Activated naive CD8-positive, alpha-beta T cell treated with anti-CD3 and anti-CD28 coated beads, Interleukin-2, amount 10 ng/mL, durations not matched to agents 7 days and 5 days (primary cell): ENCODE data around the gene ITGBL1. TPM values are rescaled to one million over a fixed set of nuclear protein-coding genes. Genes with fewer than 3 reads are reported as not detected.

ENCODE experiments used
- ATAC-seq: fragments of 150-1000 bp; cut with Tn5 transposase; one replicate; pipeline ENCODE4 v1.10.0; 2021; ENCODE audit warnings: low read depth, moderate library complexity
- POLR2A ChIA-PET: fragments of 350-600 bp; sonication (Branson Sonifier 250); formaldehyde crosslinking; loops from one replicate; lab custom pipeline; 2021; ENCODE audit warnings: antibody characterized with exemption; lab: Charles Lee
- DNase-seq: peaks from one replicate; pipeline ENCODE4 v3.0.0; 2021
- H3K27ac Mint-ChIP-seq: one replicate; pipeline ENCODE4 v1.8.0; 2022; ENCODE audit warnings: mild to moderate bottlenecking, mixed read lengths
- H3K27me3 Mint-ChIP-seq: one replicate; pipeline ENCODE4 v1.8.0; 2022; ENCODE audit warnings: mild to moderate bottlenecking, moderate library complexity, mixed read lengths
- H3K36me3 Mint-ChIP-seq: one replicate; pipeline ENCODE4 v1.8.0; 2021; ENCODE audit warnings: mild to moderate bottlenecking, mixed read lengths
- H3K4me1 Mint-ChIP-seq: one replicate; pipeline ENCODE4 v1.8.0; 2021; ENCODE audit warnings: mixed read lengths
- H3K4me3 Mint-ChIP-seq: one replicate; pipeline ENCODE4 v1.8.0; 2022; ENCODE audit warnings: mild to moderate bottlenecking, moderate library complexity, mixed read lengths
- H3K9me3 Mint-ChIP-seq: one replicate; pipeline ENCODE4 v1.8.0; 2021; ENCODE audit warnings: mixed read lengths
- total RNA-seq, 2 experiments: library from RNA; stranded (reverse); gene quantifications; one replicate each; pipeline ENCODE4 v1.2.3, GENCODE V29; 2021

ITGBL1 gene, protein sequence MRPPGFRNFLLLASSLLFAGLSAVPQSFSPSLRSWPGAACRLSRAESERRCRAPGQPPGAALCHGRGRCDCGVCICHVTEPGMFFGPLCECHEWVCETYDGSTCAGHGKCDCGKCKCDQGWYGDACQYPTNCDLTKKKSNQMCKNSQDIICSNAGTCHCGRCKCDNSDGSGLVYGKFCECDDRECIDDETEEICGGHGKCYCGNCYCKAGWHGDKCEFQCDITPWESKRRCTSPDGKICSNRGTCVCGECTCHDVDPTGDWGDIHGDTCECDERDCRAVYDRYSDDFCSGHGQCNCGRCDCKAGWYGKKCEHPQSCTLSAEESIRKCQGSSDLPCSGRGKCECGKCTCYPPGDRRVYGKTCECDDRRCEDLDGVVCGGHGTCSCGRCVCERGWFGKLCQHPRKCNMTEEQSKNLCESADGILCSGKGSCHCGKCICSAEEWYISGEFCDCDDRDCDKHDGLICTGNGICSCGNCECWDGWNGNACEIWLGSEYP
- total RNA-seq = not detected

DNA sequence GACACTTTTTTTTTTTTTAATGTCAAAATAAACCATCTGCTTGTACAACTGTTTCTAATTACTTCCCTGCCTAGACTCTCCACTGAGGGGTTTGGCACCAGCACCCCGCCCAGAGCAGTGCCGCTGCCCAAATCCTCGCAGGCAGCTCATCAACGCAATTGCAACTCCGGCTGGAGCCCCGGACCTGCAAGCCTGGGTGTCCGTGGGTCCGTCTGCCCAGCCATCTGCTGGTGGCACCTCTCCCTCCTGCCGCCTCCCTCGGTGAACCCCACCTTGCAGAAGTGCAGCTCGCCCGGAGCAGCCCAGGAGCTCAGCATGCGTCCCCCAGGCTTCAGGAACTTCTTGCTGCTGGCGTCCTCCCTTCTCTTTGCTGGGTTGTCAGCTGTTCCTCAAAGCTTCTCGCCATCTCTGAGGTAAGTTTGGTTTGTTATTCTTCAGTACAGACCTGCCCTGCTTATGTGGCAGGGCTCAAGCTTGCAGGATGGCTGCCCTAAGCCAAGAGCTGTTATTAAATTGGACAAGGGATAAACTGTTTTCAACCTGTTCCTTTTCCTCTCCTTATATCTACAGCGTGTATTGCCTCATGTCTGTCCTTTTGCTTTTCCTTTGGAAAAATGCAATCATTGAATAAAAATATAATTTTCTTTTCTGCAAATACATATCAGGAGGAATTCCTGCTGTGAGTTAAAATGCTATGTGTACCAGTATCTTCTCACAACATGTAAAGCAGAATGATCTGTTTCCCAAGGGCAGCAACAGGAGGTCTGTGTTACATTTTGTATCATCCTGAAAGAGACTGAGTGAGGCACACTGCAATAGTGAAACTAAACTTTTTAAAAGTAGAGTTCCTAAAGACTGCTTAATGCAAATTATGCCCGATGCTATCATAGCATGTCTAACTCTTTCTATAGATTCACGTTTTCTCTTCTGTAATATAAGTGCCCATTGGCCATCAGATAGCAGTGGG is at the start of gene ITGBL1:
ITGBL1 (plus strand) TSS at position 157 of the 967 bp plus-strand sequence; CDS start at position 316, 159 bp downstream.
- ATAC-seq = no peak
- no peak within 1 kb of the TSS for H3K27ac Mint-ChIP-seq
- no peak for DNase-seq
- peak within 1 kb of the TSS; percentile 49 for H3K4me3 Mint-ChIP-seq
- no peaks in the 10 kb centered on the region for H3K9me3 Mint-ChIP-seq
- peaks cover 26% of the 10 kb centered on the region for H3K27me3 Mint-ChIP-seq
- no peaks in the 10 kb centered on the region for H3K36me3 Mint-ChIP-seq
- H3K4me1 Mint-ChIP-seq = peaks cover 2% of the 10 kb centered on the region
- POLR2A ChIA-PET = no interaction called here

DNA sequence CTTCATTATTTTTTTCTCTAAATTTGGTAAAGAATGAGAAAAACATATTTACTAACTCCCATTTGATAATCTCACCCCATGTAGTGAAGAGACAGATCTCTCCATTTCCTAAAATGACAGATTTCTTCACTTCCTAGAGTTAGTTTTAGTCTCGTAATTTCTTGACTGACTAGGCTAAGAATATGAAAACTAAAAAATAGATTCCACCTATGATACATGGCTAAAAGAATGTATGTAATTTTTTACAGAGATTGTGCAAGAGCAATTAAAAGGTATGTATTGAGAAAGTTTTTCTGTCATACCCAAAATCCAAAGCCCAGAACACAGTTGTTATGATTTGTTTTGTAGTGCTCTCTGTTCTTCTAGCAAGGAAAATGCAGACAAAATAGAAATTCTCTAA is 45.7 kb upstream of the ITGBL1 start:
- POLR2A ChIA-PET = no interaction called here
- ATAC-seq (no peak), DNase-seq (no peak)
- Mint-ChIP-seq H3K36me3 (no peaks in the 10 kb centered on the region), H3K27ac (no peak overlapping the region), H3K27me3 (peaks cover 9% of the 10 kb centered on the region), H3K4me3 (no peak overlapping the region), H3K9me3 (no peaks in the 10 kb centered on the region), H3K4me1 (no peaks in the 10 kb centered on the region)

DNA sequence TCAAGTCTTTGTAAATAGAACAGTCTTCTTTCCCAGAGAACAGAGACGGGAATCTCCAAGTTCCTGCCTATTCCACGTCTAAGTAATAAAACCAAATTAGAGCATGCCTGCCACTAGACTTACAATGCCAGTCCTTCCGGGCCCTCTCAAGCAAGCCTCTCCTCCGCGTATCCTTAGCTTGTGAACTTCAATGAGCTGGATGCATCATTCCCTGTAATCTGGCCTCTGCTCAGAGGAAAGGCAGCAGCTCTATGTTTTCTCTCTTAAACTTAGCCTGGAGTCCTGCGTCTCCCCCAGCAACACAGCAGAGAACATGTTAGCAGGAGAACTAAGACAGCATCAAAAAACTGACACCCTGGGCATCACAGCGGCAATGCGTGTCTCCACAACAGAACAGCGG is 44.3 kb upstream of the ITGBL1 start:
- Mint-ChIP-seq H3K36me3 (no peaks in the 10 kb centered on the region), H3K4me3 (no peak overlapping the region), H3K9me3 (no peaks in the 10 kb centered on the region), H3K27ac (no peak overlapping the region), H3K4me1 (no peaks in the 10 kb centered on the region), H3K27me3 (peaks cover 14% of the 10 kb centered on the region)
- ATAC-seq = no peak
- POLR2A ChIA-PET = no interaction called here
- no peak for DNase-seq

DNA sequence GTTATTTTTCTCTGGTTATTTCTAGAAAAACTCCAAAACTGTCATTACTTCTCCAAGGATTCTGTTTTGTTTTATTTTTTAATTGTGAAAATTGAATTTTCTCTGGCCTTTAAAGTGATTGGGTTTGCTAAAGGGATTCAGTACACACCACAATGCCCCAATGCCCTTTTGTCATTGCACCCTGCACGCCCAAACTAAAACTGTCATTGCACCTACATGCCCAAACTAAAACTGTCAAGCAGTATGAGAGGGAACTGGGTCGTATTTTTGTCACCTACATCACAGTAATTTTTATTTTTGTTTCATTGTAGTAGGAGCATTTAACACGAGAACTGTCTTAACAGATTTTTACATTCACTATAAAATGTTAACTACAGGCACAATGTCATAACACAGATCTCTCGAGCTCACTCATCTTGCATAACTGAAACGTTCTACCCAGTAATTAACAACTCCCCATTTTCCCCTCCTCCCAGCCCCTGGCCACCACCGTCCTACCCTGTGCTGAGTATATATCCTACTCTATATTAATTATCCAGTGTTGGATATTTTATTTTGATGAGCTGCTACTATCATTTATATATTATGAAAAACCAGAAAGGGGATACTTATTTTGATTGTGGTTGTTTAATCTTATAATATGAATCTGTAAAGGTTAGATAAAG is 43.4 kb upstream of the ITGBL1 start:
- Mint-ChIP-seq H3K27me3 (peaks cover 18% of the 10 kb centered on the region), H3K27ac (no peak overlapping the region), H3K9me3 (no peaks in the 10 kb centered on the region), H3K4me3 (no peak overlapping the region), H3K4me1 (no peaks in the 10 kb centered on the region), H3K36me3 (no peaks in the 10 kb centered on the region)
- POLR2A ChIA-PET = no interaction called here
- ATAC-seq = no peak
- no peak for DNase-seq

DNA sequence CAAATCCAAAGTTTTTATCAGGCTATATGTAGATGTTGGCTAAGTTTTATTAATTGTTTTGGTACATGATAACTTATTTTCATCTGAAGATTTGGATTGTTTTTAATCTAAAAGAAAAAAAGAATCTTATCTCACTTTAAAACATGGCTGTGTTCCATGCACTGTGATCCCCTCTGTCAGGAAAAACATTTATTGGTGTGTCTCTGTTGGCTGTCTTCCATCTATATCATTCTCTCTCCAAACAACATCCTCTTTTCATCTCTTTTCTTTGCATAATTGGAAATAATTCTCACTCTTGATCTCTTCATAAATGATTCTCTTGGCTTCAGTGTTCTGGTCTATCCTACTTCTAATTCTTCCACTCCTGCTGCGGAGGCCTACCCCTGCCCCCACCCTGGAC is 40.4 kb upstream of the ITGBL1 start:
- Mint-ChIP-seq H3K9me3 (no peaks in the 10 kb centered on the region), H3K27ac (no peak overlapping the region)
- POLR2A ChIA-PET = no interaction called here

DNA sequence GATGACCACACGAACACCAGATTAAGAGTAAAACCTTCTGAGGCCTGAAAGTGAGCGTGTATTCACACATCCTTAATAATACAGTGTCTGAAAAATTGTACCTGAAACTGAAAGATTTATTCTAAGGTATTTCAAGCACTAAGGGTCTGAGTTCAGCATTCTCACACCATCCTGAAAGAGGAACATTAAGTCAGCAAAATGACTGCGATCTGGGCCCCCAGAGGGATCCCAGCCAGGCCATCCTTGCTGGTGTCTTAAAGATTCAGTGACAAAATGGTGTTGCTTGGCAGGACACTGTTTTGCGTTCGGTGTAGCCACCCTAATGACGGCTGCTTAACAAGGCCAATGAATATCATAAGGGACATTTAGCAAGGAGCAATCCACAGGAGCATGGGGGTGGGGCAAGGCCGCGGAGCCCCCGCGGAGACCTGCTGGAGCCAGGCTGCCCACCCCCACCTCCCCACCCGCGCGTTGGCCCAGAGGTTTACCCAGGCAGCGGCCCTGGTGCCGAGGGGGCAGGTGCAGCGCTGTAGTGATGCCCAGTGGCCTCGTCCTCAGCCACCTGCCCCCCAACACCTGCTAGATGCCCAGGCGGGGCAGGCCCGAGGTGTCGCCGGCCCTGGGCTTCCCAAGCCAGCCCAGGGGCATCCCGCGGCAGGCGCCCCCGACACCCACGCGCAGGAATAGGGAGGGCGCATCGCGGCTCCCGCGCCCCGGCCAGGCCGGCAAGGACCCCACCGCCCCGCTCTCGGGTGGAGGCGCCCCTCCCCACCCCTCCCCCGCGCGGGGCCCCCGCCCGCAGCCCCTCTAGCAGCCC is 36.9 kb upstream of the ITGBL1 start:
- no peaks in the 10 kb centered on the region for H3K36me3 Mint-ChIP-seq
- peaks cover 46% of the 10 kb centered on the region for H3K27me3 Mint-ChIP-seq
- H3K27ac Mint-ChIP-seq = no peak overlapping the region
- ATAC-seq (no peak), DNase-seq (no peak)
- H3K9me3 Mint-ChIP-seq = no peaks in the 10 kb centered on the region
- POLR2A ChIA-PET = no interaction called here
- no peaks in the 10 kb centered on the region for H3K4me1 Mint-ChIP-seq
- no peak overlapping the region for H3K4me3 Mint-ChIP-seq

More for the DNA sequence above, 40.4 kb upstream of the ITGBL1 start:
- Mint-ChIP-seq H3K36me3 (no peaks in the 10 kb centered on the region), H3K4me3 (no peak overlapping the region), H3K4me1 (no peaks in the 10 kb centered on the region), H3K27me3 (peaks cover 35% of the 10 kb centered on the region)
- DNase-seq = no peak
- ATAC-seq = no peak

DNA sequence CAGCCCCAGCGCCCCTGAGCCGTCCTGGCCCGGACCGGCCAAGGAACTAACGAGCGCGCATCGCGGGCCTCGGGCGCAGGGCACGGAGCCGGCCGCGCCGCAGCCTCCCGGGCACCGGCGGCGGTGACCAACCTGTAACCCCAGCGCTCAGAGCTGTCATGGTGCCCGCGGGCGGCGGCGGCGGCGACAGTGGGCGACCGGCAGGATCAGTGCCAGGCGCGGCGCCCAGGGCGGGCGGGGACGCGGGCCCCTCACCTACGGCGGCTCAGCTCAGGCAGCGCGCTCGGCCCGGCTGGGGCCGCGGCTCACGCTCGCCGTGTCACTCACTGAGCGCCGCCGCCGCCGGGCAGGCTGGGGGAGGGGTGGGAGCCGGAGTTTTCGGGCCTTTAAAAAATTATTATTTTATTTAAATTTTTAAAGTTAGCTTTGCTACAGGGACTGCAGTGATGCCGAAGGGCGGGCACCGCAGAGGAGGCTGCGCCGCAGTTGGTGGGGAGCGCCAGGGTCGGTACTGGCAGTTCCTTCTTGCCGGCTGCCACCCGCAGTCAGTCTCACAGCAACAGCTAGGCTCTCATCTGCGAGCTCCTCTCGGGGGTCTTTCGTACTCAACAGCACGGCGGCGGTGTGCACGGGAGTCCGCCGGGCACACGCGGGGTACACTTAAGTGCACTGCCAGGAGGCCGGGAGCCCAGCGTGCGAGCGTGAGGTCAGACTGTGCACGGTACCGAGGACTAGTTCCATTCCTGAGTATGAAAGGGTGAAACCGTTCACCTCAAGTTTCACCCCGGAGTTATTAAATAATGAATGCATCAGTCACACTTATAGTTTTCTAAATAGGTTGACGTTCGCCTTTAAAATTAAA is 36.1 kb upstream of the ITGBL1 start, which contains the start of gene NALCN:
NALCN (minus strand) TSS at position 328 of the 862 bp plus-strand sequence. CDS start 17,382 bp downstream, outside the sequence.
- Mint-ChIP-seq H3K27me3 (peaks cover 46% of the 10 kb centered on the region), H3K9me3 (no peaks in the 10 kb centered on the region), H3K36me3 (no peaks in the 10 kb centered on the region), H3K27ac (no peak within 1 kb of the TSS), H3K4me3 (no peak within 1 kb of the TSS), H3K4me1 (no peaks in the 10 kb centered on the region)
- DNase-seq (peak; percentile 29), ATAC-seq (no peak)
- POLR2A ChIA-PET = no interaction called here

DNA sequence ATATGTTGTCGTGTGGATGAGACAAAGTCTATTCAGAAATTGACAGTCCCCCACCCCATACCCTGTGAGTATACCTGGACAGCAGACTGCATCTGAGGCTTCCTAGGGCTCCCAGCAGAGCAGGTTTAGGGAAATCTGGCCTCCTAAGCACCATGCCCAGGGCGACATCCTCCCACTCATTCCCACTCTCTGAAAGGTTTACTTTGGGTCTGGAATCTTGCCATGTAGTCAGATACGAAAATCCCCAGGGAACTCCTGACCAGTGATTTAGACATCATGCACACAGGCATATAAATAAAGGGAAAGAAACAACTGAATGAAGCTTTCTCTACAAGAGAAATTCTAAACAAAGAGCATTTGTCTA is 35.5 kb upstream of the ITGBL1 start:
- Mint-ChIP-seq H3K36me3 (no peaks in the 10 kb centered on the region), H3K4me1 (no peaks in the 10 kb centered on the region), H3K27me3 (peaks cover 46% of the 10 kb centered on the region), H3K4me3 (no peak overlapping the region), H3K9me3 (no peaks in the 10 kb centered on the region), H3K27ac (no peak overlapping the region)
- ATAC-seq = no peak
- POLR2A ChIA-PET = no interaction called here
- DNase-seq = no peak

DNA sequence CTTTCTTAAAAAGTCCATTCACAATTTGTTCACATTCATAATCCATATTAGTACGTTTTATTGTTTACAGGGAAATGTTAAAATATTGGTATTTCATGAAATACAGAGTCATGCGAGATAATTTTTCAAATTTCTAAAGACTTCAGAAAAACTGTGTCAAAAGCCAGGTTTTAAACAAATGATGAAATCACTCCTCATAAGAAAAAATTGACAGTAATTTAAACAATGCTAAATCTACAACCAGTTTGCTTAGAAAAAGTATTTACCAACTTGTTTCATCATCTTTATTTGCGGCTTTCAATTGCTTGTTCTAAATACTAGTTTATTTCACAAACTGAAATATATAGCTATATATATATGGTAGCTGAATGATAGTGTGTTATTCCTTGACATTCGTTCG is 35.0 kb upstream of the ITGBL1 start:
- Mint-ChIP-seq H3K36me3 (no peaks in the 10 kb centered on the region), H3K4me1 (no peaks in the 10 kb centered on the region), H3K4me3 (no peak overlapping the region), H3K9me3 (no peaks in the 10 kb centered on the region), H3K27ac (no peak overlapping the region), H3K27me3 (peaks cover 42% of the 10 kb centered on the region)
- POLR2A ChIA-PET = no interaction called here
- DNase-seq = no peak
- no peak for ATAC-seq

DNA sequence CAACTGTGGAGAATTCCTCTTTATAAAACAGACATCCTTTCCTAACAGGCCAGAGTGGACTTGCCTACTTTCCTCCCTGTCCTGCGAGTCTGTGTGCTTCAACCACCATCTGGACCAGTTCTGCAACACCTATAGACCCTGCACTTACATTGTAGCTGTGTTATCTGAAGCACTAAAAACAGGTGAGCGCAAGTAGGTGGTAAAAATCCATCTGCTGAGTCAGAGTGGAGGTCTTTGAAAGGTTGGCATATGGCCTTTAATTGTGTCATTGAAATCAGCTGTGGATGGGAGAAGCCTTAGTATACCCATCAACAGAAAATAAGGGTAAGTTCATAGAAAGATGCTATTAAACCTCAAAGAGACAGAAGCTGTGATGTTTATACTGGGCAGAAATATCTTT is 28.6 kb upstream of the ITGBL1 start:
- Mint-ChIP-seq H3K36me3 (no peaks in the 10 kb centered on the region), H3K9me3 (no peaks in the 10 kb centered on the region), H3K4me3 (no peak overlapping the region), H3K4me1 (no peaks in the 10 kb centered on the region), H3K27me3 (peaks cover 1% of the 10 kb centered on the region), H3K27ac (no peak overlapping the region)
- ATAC-seq (no peak), DNase-seq (no peak)
- POLR2A ChIA-PET = no interaction called here

DNA sequence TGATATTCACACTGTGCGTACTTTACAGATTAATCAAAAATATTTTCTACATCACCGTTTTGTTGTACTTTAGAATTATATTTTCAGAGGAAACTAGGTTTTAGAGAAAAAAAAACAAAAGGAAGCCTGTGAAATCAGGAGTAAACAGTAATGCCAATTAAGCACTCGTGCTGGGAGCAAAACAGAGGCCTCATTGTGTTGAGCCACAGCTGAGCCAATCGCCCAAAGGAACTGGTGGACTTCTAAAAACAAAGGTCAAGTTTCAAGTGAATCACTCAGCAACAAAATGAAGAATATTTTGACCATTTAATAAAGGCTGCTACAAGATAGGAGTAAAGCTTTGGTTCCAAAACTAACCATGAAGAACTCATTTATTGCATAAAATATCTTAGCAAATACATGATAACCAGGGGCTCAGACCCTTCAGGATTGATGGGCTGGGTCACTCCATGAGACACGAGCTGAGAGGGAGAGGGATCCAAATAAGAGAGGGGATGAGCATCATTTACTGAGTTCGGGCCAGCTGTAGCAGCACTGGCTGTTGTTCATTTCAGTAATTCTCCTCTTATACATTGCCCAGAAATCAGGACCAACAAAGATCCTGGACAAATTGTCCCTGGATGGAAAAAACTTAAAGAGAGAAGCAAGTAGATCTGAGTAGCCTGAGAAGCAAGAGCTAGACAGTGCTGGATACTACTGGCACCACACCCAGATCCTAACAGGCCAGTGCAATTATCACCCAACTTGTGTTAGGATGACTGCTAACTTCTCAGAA is 27.9 kb upstream of the ITGBL1 start:
- H3K36me3 Mint-ChIP-seq = no peaks in the 10 kb centered on the region
- no peak overlapping the region for H3K27ac Mint-ChIP-seq
- DNase-seq (no peak), ATAC-seq (no peak)
- H3K4me1 Mint-ChIP-seq = no peaks in the 10 kb centered on the region
- POLR2A ChIA-PET = no interaction called here
- H3K9me3 Mint-ChIP-seq = no peaks in the 10 kb centered on the region
- H3K27me3 Mint-ChIP-seq = no peaks in the 10 kb centered on the region
- H3K4me3 Mint-ChIP-seq = no peak overlapping the region
